Ascending aorta (tissue), 2 donors: ENCODE results near the gene ZSWIM5. TPM values are rescaled to one million over a fixed set of nuclear protein-coding genes. Genes with fewer than 3 reads are reported as not detected.
"Not testable (repeated sequence)": the region's sequence is repeated elsewhere in the genome, so short reads cannot be mapped to it uniquely, and the experiment has no call there.

Experiments used
- DNase-seq, 2 donors: peaks; one replicate each; pipeline ENCODE4 v3.0.0-alpha.2; 2019; ENCODE audit warnings: low spot score in 2 of 2
- H3K27ac ChIP-seq, 2 donors: fragments of 200-600 bp; sonication (generic); one replicate each; pipeline ENCODE4 v1.5.1; 2016 to 2017; ENCODE audit warnings: mild to moderate bottlenecking in 1 of 2
- H3K27me3 ChIP-seq: fragments of 200-600 bp; sonication (generic); one replicate; pipeline ENCODE4 v1.5.1; 2017
- H3K36me3 ChIP-seq, 2 donors: fragments of 200-600 bp; sonication (generic); one replicate each; pipeline ENCODE4 v1.5.1; 2016
- H3K4me1 ChIP-seq, 2 donors: fragments of 200-600 bp; sonication (generic); one replicate each; pipeline ENCODE4 v1.5.1; 2016 to 2017; ENCODE audit warnings: mild to moderate bottlenecking in 1 of 2
- H3K4me3 ChIP-seq, 2 donors: fragments of 200-600 bp; sonication (generic); one replicate each; pipeline ENCODE4 v1.5.1; 2016 to 2017; ENCODE audit warnings: mild to moderate bottlenecking in 1 of 2
- H3K9me3 ChIP-seq, 2 donors: fragments of 200-600 bp; sonication (generic); one replicate each; pipeline ENCODE4 v1.5.1; 2016
- intact Hi-C: fragments of 100-400 bp; cut with DNase I; formaldehyde crosslinking; loops from one replicate; pipeline ENCODE4 v1.15.1; 2023
- total RNA-seq: library from RNA; depleted of rRNA; stranded (reverse); fragments of >200 nt; gene quantifications from one replicate; pipeline ENCODE4 v1.1.0, GENCODE V29; 2016
- TF ChIP-seq, protein P1 (sequence below), 3 experiments: fragments of 200-600 bp in 2 of 3; fragments of 450-650 bp in 1 of 3; sonication (generic) in 2 of 3; IDR thresholded peaks; one replicate each; pipeline ENCODE4 v1.5.1; 2016 to 2019; ENCODE audit warnings: antibody characterized with exemption in 3 of 3, mild to moderate bottlenecking in 1 of 3, moderate library complexity in 1 of 3

The ZSWIM5 gene
- total RNA-seq, 1 donor from 2014 or later, result 1.2 TPM

DNA sequence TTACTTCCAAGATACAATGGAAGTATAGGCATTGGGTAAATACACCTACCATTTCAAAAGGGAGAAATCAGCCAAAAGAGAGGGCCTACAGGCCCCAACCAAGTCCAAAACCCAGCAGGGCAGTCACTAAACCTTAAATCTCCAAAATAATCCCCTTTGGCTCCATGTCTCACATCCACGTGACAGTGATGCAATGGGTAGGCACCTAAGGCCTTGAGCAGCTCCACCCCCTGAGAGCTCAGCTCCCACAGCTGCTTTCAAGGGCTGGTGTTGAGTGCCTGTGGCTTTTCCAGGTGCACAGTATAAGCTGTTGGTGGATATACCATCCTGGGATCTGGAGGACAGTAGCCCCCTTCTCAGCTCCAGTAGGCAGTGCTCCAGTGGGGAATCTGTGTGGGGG, 121.8 kb downstream of the ZSWIM5 start:
- intact Hi-C loops, result no loop called here
- H3K27ac ChIP-seq, result no peak overlapping the region
- no peaks in the 10 kb centered on the region for H3K36me3 ChIP-seq
- TF ChIP-seq, protein P1, sequence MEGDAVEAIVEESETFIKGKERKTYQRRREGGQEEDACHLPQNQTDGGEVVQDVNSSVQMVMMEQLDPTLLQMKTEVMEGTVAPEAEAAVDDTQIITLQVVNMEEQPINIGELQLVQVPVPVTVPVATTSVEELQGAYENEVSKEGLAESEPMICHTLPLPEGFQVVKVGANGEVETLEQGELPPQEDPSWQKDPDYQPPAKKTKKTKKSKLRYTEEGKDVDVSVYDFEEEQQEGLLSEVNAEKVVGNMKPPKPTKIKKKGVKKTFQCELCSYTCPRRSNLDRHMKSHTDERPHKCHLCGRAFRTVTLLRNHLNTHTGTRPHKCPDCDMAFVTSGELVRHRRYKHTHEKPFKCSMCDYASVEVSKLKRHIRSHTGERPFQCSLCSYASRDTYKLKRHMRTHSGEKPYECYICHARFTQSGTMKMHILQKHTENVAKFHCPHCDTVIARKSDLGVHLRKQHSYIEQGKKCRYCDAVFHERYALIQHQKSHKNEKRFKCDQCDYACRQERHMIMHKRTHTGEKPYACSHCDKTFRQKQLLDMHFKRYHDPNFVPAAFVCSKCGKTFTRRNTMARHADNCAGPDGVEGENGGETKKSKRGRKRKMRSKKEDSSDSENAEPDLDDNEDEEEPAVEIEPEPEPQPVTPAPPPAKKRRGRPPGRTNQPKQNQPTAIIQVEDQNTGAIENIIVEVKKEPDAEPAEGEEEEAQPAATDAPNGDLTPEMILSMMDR (IDR thresholded peaks at IDR 0.05), result no peak
- no peak for DNase-seq
- no peaks in the 10 kb centered on the region for H3K9me3 ChIP-seq
- H3K4me1 ChIP-seq, result no peaks in the 10 kb centered on the region
- no peak overlapping the region for H3K4me3 ChIP-seq
- H3K27me3 ChIP-seq, result no peaks in the 10 kb centered on the region

DNA sequence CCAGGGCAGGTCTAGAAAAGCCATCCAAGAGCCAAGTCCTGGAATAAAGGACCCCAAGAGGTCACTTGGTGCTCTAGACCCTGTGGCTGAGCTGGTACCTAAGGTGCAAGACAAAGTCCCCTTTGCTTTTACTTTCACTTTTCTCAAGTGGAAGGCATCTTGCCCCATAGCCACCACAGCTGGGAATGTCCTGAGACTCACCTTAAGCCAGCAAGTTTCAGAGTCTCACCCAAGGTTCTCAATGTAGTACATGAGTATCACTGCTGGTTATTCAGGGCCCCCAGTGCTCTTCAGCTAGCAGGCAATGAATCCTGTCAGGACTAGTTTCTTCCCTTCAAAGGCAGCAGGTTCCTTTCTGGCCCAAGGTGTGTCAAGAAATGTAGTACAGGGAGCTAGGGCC, 126.9 kb downstream of the ZSWIM5 start:
- intact Hi-C loops, result no loop called here
- Histone ChIP-seq H3K4me3 (no peak overlapping the region), H3K4me1 (no peaks in the 10 kb centered on the region), H3K9me3 (no peaks in the 10 kb centered on the region), H3K27me3 (no peaks in the 10 kb centered on the region), H3K27ac (no peak overlapping the region), H3K36me3 (no peaks in the 10 kb centered on the region)
- no peak for DNase-seq
- TF ChIP-seq, protein P1 (IDR thresholded peaks at IDR 0.05), result no peak

DNA sequence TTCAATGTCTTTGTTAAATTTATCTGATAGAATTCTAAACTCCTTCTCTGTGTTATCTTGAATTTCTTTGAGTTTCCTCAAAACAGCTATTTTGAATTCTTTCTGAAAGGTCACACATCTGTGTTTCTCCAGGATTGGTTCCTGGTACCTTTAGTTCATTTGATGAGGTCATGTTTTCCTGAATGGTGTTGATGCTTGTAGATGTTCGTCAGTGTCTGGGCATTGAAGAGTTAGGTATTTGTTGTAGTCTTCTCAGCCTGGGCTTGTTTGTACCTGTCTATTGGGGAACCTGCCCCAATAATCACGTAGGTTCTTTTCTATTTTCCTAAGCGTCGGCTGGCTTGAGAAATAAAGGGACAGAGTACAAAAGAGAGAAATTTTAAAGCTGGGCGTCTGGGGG, 129.4 kb downstream of the ZSWIM5 start:
- DNase-seq, H3K9me3 ChIP-seq, H3K4me3 ChIP-seq, intact Hi-C loops, H3K4me1 ChIP-seq, H3K27me3 ChIP-seq, H3K36me3 ChIP-seq, H3K27ac ChIP-seq: not testable (repeated sequence)

DNA sequence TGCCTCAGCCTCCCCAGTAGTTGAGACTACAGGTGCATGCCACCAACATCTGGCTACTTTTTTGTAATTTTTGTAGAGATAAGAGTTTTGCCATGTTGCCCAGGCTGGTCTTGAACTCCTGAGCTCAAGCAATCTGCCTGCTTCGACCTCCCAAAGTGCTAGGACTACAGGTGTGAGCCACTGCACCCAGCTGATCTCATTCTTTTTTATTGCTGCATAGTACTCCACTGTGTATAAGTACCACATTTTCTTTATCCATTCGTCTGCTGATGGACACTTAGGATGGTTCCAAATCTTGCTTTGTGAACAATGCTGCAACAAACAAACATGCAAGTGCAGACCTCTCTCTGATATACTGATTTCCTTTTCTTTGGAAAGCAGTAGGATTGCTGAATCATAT, 134.8 kb downstream of the ZSWIM5 start:
- H3K9me3 ChIP-seq, result peaks cover 0 to 5% of the 10 kb centered on the region in 2 donors
- H3K36me3 ChIP-seq, result no peaks in the 10 kb centered on the region
- no peaks in the 10 kb centered on the region for H3K27me3 ChIP-seq
- no peak overlapping the region for H3K27ac ChIP-seq
- DNase-seq, result no peak
- intact Hi-C loops, result no loop called here
- no peak overlapping the region for H3K4me3 ChIP-seq
- H3K4me1 ChIP-seq, result no peaks in the 10 kb centered on the region
- TF ChIP-seq, protein P1 (IDR thresholded peaks at IDR 0.05), result no peak

DNA sequence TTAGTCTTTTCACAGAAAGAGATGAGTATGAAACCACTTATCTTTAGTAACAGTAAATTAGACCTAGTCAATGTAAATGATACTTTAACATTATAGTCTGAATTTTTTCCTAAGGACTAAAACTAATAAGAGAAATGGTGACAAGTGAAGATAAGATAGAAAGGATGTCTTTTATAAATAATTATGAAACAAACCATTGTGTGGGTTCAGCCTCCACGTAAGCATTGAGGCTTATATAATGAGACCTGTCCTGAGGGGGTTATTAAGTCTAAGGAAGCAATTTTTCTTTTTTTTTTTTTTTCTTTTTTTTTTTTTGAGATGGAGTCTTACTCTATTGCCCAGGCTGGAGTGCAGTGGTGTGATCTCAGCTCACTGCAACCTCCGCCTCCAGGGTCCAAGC, 138.6 kb downstream of the ZSWIM5 start:
- TF ChIP-seq, protein P1 (IDR thresholded peaks at IDR 0.05), result no peak
- DNase-seq, result no peak
- Histone ChIP-seq H3K36me3 (no peaks in the 10 kb centered on the region), H3K27me3 (no peaks in the 10 kb centered on the region), H3K27ac (no peak overlapping the region), H3K4me1 (no peaks in the 10 kb centered on the region), H3K9me3 (no peaks in the 10 kb centered on the region), H3K4me3 (no peak overlapping the region)
- intact Hi-C loops, result no loop called here

DNA sequence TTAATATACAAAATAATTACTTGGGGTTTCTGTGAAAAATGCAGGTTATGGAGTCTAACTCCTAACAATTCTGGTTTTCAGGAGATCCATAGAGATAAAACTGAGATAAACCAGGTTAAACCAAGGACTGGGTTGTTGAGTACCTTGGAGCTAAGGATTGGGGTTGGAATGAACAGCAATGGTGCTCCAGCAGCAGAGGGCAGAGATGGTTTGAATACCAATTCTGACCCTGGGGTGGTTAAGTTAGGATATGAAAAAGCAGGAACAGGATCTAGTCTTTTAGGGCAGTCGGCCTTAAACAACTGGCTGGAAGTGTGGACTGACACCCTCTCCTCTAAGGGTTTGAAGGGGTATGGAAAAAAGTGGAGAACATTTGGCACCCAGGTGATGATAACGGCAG, 141.3 kb downstream of the ZSWIM5 start:
- TF ChIP-seq, protein P1 (IDR thresholded peaks at IDR 0.05), result no peak
- Histone ChIP-seq H3K4me3 (no peak overlapping the region), H3K9me3 (no peaks in the 10 kb centered on the region)

DNA sequence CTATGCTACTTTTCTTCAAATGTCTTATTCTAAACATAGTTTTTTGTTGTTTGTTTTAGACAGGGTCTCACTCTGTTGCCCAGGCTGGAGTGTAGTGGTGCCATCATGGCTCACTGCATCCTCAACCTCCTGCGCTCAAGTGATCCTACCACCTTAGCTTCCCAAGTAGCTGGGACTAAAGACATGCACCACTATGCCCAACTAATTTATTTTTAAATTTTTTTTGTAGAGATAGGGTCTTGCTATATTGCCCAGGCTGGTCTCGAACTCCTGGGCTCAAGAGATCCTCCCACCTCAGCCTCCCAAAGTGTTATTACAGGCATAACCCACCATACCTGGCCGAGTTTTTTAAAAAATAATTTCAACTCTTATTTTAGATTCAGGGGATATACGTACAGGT, 143.9 kb downstream of the ZSWIM5 start:
- H3K27ac ChIP-seq, H3K36me3 ChIP-seq, DNase-seq, H3K9me3 ChIP-seq, H3K4me3 ChIP-seq, H3K4me1 ChIP-seq, intact Hi-C loops, H3K27me3 ChIP-seq: not testable (repeated sequence)

More for the DNA sequence above, 141.3 kb downstream of the ZSWIM5 start:
- no peaks in the 10 kb centered on the region for H3K27me3 ChIP-seq
- intact Hi-C loops, result no loop called here
- no peaks in the 10 kb centered on the region for H3K4me1 ChIP-seq
- H3K27ac ChIP-seq, result no peak overlapping the region
- peaks cover 0 to under 1% of the 10 kb centered on the region in 2 donors for H3K36me3 ChIP-seq
- DNase-seq, result no peak
